Measurements from ENCODE around the gene TTC23L.

Gene TTC23L

DNA sequence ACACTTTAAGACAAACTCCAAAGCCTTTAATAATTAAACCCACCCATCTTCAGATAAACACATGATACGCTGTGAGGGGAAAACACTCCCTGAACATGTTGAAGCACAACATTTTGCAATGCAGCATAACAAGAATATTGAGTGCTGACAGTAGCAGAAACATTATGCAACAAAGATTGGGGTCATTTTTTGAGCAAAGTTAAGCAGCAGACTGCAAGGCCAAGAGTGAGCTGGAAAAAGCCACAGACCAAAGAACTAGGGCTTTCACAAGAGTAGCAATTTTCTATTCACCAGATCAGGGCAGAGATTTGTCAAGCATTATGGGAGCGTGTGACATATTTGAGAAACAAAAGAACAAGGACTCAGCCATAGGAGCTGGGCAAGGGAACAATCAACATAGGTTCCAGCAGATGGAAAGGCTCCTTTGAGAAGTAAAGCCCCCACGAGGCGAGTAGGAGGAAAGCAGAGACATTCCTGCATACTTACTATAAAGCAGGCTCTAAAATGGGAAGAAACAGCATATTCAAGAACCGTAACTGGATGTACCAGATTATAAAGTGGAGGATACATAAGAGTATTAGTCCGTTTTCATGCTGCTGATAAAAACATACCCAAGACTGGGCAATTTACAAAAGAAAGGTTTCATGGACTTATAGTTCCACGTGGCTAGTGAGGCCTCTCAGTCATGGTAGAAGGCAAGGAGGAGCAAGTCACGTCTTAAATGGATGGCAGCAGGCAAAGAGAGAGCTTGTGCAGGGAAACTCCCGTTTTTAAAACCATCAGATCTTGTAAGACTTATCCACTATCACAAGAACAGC is 4.8 kb upstream of the TTC23L start:
- no peak for DNase-seq

GRCh38 chr5:34834794-34835089 is 4.2 kb upstream of the TTC23L start:
- DNase-seq: no peak

DNA sequence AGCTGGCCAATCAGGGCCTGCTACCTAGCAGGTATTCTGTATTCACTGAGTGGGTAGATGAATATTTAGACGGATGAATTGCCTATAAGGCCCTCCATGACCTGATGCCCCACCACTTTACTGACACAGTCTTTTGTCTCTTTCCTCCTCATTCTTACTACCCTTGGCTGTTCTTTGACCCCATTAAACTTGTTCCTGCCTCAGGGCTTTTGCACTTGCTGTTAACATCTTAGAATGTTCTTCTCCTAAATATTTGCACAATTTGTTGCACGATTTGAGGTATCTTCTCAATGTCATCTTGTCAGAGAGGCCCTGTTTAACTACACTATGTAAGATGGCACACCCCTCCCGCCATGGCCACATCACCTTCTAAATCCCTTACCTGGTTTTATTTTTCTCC is 3.3 kb upstream of the TTC23L start:
- DNase-seq: no peak

DNA sequence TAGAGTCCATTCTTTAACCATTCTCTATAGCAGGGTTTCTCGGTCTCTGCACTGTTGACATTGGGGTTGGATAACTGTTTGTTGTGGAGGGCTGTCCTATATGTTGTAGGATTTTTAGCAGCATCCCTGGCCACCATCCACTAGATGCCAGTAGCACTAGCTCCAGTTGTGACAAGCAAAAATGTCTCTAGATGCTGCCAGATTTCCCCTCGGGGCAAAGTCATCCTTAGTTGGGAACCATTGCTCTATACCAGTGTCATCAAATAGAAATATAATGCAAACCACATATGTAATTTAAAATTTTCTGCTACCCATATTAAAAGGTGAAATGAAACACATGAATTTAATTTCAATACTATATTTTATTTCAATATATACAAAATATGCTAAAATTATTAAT is 2.9 kb downstream of the TTC23L start:
- DNase-seq: no peak

GRCh38 chr5:34842554-34842953 is 3.6 kb downstream of the TTC23L start:
- no peak for DNase-seq

- DNase-seq: no peak
Observed at GRCh38 chr5:34843497-34843896, 4.5 kb downstream of the TTC23L start.

GRCh38 chr5:34844106-34844505 is 5.1 kb downstream of the TTC23L start:
- DNase-seq: no peak

GRCh38 chr5:34844999-34845398 is 6.0 kb downstream of the TTC23L start:
- DNase-seq: no peak

- DNase-seq: no peak
Observed at GRCh38 chr5:34847056-34847455, 8.1 kb downstream of the TTC23L start.

DNA sequence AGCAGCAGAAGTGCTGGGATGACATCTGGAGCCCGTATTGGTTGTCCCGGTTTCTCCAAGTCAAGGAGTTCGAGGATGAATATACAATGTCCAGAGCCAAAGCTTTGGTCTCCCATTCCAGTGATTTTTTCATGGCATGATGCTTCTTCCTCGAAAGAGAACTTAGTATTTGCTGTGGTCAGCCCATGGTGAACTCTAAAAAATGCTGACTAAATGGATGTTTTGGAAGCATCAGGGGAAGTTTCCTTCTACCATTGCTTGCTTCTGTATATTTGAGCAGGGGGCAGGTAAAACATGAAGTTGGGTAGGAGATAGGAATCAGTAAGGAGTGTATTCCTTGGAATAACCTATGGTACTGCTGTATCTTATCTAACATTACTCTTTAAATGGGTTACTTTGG is 8.6 kb downstream of the TTC23L start:
- no peak for DNase-seq

- no peak for DNase-seq
Observed at GRCh38 chr5:34848230-34848629, 9.3 kb downstream of the TTC23L start.

DNA sequence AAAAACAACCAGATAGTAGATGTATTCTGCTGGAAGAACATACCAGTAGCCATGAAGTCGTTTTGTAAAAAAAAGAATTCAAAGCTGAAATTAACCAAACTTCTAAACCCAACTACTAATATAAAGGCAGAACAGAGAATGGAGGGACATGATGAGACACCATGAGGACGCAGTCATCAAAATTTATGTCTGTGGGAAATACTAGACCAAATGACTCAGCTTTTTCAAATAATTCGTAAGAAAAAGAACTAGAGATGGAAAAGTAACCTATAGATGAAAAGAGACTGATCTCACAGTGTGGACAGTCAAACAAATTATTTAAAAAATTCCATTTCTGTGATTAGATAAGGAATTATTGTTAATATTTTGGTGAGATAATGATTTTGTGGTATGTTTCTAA is 10.3 kb downstream of the TTC23L start:
- DNase-seq: no peak

- peak; percentile 21 for DNase-seq
Observed at GRCh38 chr5:34854459-34855174, 15.7 kb downstream of the TTC23L start.

DNA sequence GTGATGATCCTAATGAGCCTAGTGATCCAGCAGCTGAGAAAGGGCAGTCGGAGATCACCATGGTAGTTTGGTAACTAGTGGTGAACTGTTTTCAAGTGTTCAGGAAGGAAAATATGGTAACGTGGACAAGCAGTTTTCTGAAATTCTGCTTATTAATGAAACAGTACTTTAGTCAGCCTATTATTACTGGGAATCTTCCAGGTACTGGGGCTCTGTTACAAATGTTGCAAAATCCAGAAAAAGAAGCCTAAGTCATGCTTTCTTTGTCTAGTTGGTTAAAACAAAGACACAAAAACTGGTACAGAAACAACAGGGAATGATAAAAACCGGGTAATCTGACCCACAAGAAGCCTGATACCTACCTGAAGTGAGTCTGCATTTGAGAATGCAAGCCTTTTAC is 18.2 kb downstream of the TTC23L start:
- DNase-seq: no peak

DNA sequence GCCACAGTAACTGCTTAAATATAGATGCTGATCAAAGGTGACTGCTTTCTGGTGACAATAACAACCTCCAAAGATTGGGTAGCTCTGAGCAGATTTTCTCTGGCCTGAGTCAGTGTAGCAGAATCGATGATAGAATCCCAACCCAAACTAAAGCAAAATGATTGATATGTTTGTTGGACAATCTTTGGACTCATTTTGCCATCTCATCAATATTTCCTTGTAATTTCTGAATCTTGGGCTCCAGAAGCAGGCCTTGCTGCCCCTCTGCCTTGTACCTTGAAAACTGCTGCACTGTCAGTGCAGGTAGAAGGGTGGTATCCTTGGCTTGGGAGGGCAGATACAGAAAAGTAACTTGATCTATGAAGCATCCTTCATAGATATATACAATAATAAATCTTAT is 18.9 kb downstream of the TTC23L start:
- DNase-seq: no peak

GRCh38 chr5:34858790-34859189 is 19.8 kb downstream of the TTC23L start:
- no peak for DNase-seq

DNA sequence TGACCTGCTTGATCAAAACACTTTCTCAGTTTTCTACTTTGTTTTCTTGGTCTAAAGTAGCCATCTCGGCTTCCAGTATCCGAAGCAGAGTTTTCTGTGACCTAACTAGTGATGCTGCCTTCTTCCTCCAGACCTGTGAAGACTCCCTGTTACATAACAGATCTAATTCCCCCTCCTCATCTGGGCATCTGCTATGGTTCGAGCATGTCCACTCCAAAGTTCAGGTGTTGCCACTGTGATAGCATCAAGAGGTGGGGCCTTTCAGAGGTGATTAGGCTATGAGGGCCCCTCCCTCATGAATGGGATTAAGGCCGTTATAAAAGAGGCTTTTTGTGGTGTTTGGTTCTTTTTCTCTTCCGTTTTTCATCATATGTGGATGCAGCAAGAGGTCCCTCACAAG is 20.3 kb downstream of the TTC23L start:
- DNase-seq: no peak

GRCh38 chr5:34863946-34864345 is 25.0 kb downstream of the TTC23L start:
- no peak for DNase-seq

- DNase-seq: no peak
Observed at GRCh38 chr5:34865091-34865490, 26.1 kb downstream of the TTC23L start.

GRCh38 chr5:34866989-34867471 is 28.1 kb downstream of the TTC23L start:
- no peak for DNase-seq

DNA sequence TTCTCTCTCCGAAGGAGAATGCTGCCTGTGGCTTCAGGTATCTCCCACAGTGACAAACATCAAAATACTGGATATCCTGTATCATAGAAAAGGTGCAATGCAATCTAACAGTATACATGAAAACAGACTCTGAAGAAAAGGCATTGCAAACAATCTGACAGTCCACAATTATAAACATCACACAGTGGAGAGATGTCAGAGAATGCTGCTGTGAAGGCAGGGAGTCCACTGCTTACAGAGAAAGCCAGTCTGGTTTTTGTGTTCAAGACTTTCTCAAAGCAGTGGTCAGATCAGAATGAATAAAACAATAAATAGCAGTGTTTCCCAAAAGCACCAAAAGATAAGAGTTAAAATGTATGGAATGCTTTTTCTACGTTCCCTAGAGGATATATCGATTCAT is 28.7 kb downstream of the TTC23L start:
- no peak for DNase-seq

DNA sequence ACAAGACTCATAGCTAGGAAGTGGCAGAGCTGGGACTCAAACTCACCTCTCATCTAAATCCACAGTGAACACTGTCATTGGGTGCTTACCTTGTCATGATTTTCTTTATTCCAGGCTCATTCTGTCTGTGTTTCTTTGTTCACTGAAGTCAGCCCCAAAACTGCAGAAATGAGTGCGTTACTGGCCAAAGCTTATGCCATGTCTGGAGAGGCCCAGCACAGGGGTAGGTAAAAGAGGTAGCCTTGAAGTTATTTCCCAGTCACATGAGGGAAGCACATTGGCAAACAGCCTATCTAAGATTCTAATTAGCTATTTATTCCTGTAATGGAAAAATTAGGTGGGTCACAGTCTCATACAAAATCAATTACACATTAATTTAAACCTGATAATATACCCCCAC is 29.8 kb downstream of the TTC23L start:
- DNase-seq: no peak

GRCh38 chr5:34869256-34869655 is 30.3 kb downstream of the TTC23L start:
- no peak for DNase-seq

- no peak for DNase-seq
Observed at GRCh38 chr5:34870382-34870781, 31.4 kb downstream of the TTC23L start.

DNA sequence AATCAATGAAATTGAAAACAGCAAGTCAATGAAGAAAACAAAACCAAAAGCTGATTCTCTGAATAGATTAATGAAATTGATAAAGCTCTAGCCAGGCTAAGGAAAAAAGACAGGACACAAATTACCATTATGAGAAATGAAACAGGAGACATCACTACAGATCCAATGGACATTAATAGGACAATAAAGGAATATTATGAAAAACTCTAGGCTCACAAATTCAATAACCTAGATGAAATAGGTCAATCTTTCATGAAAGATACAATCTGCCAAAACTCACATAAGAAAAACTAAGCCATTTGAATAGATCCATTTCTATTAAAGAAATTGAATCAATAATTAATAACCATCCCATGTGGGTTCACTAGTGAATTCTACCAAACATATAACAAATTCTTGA is 37.3 kb downstream of the TTC23L start:
- DNase-seq: no peak

Measured in kidney glomerular epithelial cell (primary cell).